Type B pancreatic cell (in vitro differentiated cells): ENCODE data around the gene VCL. TPM values are rescaled to one million over a fixed set of nuclear protein-coding genes. Genes with fewer than 3 reads are reported as not detected.
"Not testable (repeated sequence)": the region's sequence is repeated elsewhere in the genome, so short reads cannot be mapped to it uniquely, and the experiment has no call there.

ENCODE experiments used
- DNase-seq: peaks from one replicate; pipeline ENCODE4 v3.0.0; 2021; ENCODE audit warnings: mixed read lengths; ENCODE audit not compliant: unreplicated experiment; ENCODE audit errors: extremely low spot score
- H3K27ac Mint-ChIP-seq: 2 replicates; pipeline ENCODE4 v1.8.0; 2021; ENCODE audit warnings: mild to moderate bottlenecking, mixed read lengths
- H3K27me3 Mint-ChIP-seq: 2 replicates; pipeline ENCODE4 v1.8.0; 2021; ENCODE audit warnings: mixed read lengths
- H3K36me3 Mint-ChIP-seq: 2 replicates; pipeline ENCODE4 v1.8.0; 2021; ENCODE audit warnings: mixed read lengths
- H3K4me1 Mint-ChIP-seq: one replicate; pipeline ENCODE4 v1.8.0; 2021; ENCODE audit warnings: mixed read lengths; ENCODE audit not compliant: unreplicated experiment
- H3K4me3 Mint-ChIP-seq: 2 replicates; pipeline ENCODE4 v1.8.0; 2021; ENCODE audit warnings: mild to moderate bottlenecking, mixed read lengths
- H3K9me3 Mint-ChIP-seq: 2 replicates; pipeline ENCODE4 v1.8.0; 2021; ENCODE audit warnings: mixed read lengths
- total RNA-seq: library from RNA; stranded (reverse); gene quantifications from 2 replicates; pipeline ENCODE4 v1.2.1, GENCODE V29; 2021; ENCODE audit warnings: low replicate concordance
- TF ChIP-seq, protein P1 (sequence below): fragments of 200-600 bp; sonication (generic); conservative IDR thresholded peaks from 2 replicates; pipeline ENCODE4 v1.5.0; 2021; ENCODE audit warnings: antibody characterized with exemption, mild to moderate bottlenecking

VCL gene
- total RNA-seq, 1 donor from 2014 or later = 125 TPM

DNA sequence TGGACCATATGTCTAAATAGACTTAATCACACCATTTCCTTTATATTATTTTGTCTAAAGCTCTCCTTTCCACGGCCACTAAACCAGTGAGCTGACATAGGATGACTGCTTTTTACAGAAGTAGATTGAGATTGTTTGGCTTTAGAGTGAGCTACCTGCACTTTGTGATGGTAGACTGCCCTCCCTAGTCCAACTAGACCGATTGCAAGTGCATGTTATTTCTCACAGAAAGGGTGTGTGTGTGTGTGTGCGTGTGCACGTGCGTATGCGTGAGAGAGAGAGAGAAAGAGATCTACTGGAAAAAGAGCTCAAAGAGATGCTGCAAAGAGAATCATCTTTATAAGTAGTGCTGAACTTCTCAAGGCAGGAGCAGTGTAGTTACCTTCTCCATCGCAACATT is 60.7 kb downstream of the VCL start:
- Mint-ChIP-seq H3K27me3 (no peaks in the 10 kb centered on the region), H3K36me3 (peaks cover 5% of the 10 kb centered on the region), H3K4me1 (peaks cover 27% of the 10 kb centered on the region), H3K4me3 (no peak overlapping the region), H3K27ac (peak overlapping the region; percentile 17), H3K9me3 (peaks cover 5% of the 10 kb centered on the region)
- TF ChIP-seq, protein P1, sequence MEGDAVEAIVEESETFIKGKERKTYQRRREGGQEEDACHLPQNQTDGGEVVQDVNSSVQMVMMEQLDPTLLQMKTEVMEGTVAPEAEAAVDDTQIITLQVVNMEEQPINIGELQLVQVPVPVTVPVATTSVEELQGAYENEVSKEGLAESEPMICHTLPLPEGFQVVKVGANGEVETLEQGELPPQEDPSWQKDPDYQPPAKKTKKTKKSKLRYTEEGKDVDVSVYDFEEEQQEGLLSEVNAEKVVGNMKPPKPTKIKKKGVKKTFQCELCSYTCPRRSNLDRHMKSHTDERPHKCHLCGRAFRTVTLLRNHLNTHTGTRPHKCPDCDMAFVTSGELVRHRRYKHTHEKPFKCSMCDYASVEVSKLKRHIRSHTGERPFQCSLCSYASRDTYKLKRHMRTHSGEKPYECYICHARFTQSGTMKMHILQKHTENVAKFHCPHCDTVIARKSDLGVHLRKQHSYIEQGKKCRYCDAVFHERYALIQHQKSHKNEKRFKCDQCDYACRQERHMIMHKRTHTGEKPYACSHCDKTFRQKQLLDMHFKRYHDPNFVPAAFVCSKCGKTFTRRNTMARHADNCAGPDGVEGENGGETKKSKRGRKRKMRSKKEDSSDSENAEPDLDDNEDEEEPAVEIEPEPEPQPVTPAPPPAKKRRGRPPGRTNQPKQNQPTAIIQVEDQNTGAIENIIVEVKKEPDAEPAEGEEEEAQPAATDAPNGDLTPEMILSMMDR = no peak
- no peak for DNase-seq

DNA sequence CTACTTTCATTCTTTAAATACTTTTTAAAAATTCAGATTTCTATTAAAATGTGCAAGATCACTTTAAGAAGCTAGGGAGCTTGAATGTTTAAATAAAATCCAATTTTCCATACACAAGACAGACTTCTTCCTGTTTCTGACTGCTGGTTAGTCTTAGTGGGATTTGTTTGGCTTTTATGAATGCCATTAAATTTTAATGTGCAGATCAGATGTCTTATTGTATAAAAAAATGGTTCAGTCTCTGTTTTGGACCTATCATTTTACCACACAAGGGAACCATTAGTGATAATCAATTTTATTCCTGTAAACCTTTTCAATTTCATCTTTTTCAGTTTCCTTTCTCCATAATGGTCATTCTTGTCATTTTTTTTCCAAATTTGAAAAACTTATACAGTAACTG is 63.2 kb downstream of the VCL start:
- Mint-ChIP-seq H3K4me1 (peaks cover 21% of the 10 kb centered on the region), H3K4me3 (no peak overlapping the region), H3K27ac (no peak overlapping the region), H3K9me3 (peaks cover 5% of the 10 kb centered on the region), H3K27me3 (no peaks in the 10 kb centered on the region), H3K36me3 (peaks cover 11% of the 10 kb centered on the region)
- no peak for DNase-seq
- TF ChIP-seq, protein P1 = no peak

DNA sequence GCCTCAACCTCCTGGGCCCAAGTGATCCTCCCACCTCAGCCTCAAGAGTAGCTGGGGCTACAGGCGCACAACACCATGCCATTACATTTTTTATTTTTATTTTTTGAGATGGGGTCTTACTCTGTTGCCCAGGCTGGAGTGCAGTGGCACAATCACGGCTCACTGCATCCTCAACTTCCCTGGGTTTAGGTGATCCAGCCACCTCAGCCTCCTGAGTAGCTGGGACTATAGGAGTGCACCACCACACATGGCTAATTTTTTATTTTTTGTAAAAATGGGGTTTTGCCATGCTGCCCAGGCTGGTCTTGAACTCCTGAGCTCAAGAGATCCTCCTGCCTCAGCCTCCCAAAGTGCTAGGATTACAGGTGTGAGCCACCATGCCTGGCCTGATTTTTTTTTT is 64.1 kb downstream of the VCL start:
- not testable (repeated sequence) for H3K27ac Mint-ChIP-seq, H3K27me3 Mint-ChIP-seq, DNase-seq, H3K4me3 Mint-ChIP-seq, H3K9me3 Mint-ChIP-seq
- Mint-ChIP-seq H3K4me1 (peaks cover 17% of the 10 kb centered on the region), H3K36me3 (peaks cover 14% of the 10 kb centered on the region)

DNA sequence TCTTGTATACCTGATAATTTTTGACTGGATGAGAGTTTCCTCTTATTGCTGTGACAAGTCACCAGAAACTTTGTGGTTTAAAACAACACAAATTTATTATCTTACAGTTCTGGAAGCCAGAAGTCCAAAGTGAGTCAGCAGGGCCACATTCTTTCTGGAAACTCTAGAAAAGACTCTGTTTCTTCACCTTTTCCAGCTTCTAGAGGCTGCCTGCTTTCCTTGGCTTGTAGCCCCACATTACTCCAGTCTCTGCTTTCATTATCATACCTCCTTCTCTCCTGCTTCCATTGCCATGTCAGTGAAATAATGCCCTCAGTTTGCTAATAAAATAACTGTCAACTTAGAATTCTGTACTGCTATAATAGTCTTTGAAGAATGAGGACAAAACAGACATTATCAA is 65.3 kb downstream of the VCL start:
- H3K27ac Mint-ChIP-seq = no peak overlapping the region
- peaks cover 14% of the 10 kb centered on the region for H3K36me3 Mint-ChIP-seq
- H3K4me3 Mint-ChIP-seq = no peak overlapping the region
- H3K27me3 Mint-ChIP-seq = no peaks in the 10 kb centered on the region
- DNase-seq = no peak
- peaks cover 5% of the 10 kb centered on the region for H3K9me3 Mint-ChIP-seq
- TF ChIP-seq, protein P1 = no peak
- H3K4me1 Mint-ChIP-seq = peaks cover 18% of the 10 kb centered on the region

DNA sequence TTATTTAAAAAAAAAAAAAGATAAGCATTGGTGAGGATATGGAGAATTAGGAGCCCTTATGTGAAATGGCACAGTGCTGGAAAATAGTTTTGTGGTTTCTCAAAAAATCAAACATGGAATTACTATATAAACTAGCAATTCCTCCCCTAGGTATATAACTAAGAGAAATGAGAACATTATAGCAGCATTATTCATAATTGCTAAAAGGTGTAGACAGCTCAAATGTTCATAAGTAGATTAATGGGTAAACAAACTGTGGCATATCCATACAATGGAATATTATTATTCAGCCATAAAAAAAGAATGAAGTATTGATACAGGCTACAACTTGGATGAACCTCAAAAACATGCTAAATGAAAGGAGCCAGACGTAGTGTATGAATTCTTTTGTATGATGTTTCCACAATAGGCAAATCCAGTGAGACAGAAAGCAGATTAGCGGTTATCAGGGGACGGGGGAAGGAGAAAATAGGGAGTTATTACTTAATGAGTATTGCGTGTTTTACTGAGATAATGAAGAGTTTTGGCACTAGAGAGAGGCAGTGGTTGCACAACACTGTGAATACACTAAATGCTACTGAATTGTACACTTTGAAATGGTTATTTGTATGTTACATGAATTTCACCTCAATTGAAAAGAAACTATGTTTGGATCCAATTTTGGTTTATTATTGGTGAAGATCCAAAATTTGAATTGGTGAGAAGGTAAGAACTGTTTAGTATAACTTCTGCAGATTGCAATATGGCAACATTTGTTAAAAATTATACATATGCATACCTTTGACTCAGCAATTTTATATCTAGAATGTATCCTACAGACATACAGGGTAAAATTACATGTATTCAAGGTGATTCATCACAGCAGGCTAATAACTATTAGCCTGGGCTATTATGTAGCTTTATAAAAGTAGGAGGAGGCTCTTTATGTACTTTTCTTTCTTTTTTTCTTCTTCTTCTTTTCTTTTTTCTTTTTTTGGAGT is 69.7 kb downstream of the VCL start:
- H3K4me1 Mint-ChIP-seq = peaks cover 20% of the 10 kb centered on the region
- H3K4me3 Mint-ChIP-seq = no peak overlapping the region
- no peak for DNase-seq
- peaks cover 27% of the 10 kb centered on the region for H3K36me3 Mint-ChIP-seq
- TF ChIP-seq, protein P1 = no peak
- no peak overlapping the region for H3K27ac Mint-ChIP-seq
- peaks cover 5% of the 10 kb centered on the region for H3K9me3 Mint-ChIP-seq
- H3K27me3 Mint-ChIP-seq = no peaks in the 10 kb centered on the region

DNA sequence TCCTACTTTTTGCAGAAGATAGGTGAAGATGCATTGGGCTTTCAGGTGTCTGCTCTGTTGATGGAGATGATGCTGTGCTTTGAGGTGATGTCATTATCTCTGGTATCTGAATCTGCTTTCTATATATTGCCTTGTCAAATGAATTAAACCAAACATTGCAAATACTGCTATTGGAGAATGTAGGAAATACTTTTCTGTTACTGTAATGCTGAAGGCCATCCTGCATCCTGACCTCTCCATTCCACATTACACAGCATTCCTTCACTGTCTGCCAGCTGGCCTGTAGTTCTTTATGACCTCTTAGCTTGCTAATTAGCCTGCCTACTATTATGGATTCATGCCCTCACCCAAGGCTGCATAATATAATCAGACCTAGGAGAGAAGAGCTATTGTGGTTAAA is 73.2 kb downstream of the VCL start:
- no peaks in the 10 kb centered on the region for H3K27me3 Mint-ChIP-seq
- H3K4me3 Mint-ChIP-seq = no peak overlapping the region
- peaks cover 31% of the 10 kb centered on the region for H3K36me3 Mint-ChIP-seq
- TF ChIP-seq, protein P1 = no peak
- H3K4me1 Mint-ChIP-seq = peaks cover 20% of the 10 kb centered on the region
- peak overlapping the region; percentile 13 for H3K27ac Mint-ChIP-seq
- no peak for DNase-seq
- H3K9me3 Mint-ChIP-seq = no peaks in the 10 kb centered on the region
